GM13977 (cell line): ENCODE measurements around the gene HOTAIR.

ENCODE experiments used
- DNase-seq: peaks from one replicate; pipeline ENCODE4 v3.0.0; 2012; ENCODE audit warnings: low spot score
- CTCF ChIP-seq: IDR thresholded peaks from 2 replicates; pipeline ENCODE4 v1.5.1; 2012; ENCODE audit warnings: mild to moderate bottlenecking, control low read depth; ENCODE audit not compliant: insufficient read depth; ENCODE audit errors: extremely low read depth, missing control alignments
- in situ Hi-C: fragments of 300-500 bp; cut with MboI; formaldehyde crosslinking; loops from one replicate; pipeline ENCODE4 v1.12.0; 2022; ENCODE audit warnings: low sequenced_read_pairs, low pct_unique_long_range_greater_than_20kb, mixed read lengths, inconsistent platforms; ENCODE audit not compliant: unreplicated experiment

HOTAIR gene

GRCh38 chr12:53976172-53976822 is 1.5 kb upstream of the HOTAIR start:
- no peak for DNase-seq

GRCh38 chr12:53975479-53976152 is 862 bp upstream of the HOTAIR start:
- DNase-seq: no peak
- no peak for TF ChIP-seq CTCF
- in situ Hi-C loops: no loop called here

More at GRCh38 chr12:53976172-53976822, 1.5 kb upstream of the HOTAIR start:
- TF ChIP-seq CTCF: no peak
- in situ Hi-C loops: no loop called here

- in situ Hi-C loops: no loop called here
- TF ChIP-seq CTCF: no peak
- no peak for DNase-seq
Measured at GRCh38 chr12:53975064-53975471, 314 bp upstream of the HOTAIR start.

- in situ Hi-C loops: no loop called here
- no peak for DNase-seq
- TF ChIP-seq CTCF: no peak
Measured at GRCh38 chr12:53973236-53974042, 1.3 kb downstream of the HOTAIR start.

GRCh38 chr12:53972722-53973235 is 2.0 kb downstream of the HOTAIR start, which contains the start of gene HOXC11:
TSS of gene HOXC11 (plus strand) at chr12:53973126. CDS start at chr12:53973242, 116 bp downstream.
- TF ChIP-seq CTCF: no peak
- DNase-seq: no peak
- in situ Hi-C loops: no loop called here

GRCh38 chr12:53972152-53972702 is 2.5 kb downstream of the HOTAIR start:
- DNase-seq: no peak
- in situ Hi-C loops: no loop called here
- no peak for TF ChIP-seq CTCF
